Lower leg skin (tissue), 3 donors: ENCODE results near the gene TBK1.

Experiments
- POLR2A ChIP-seq, 2 donors: fragments of 450-650 bp; IDR thresholded peaks; one replicate each; pipeline ENCODE4 v1.6.1; 2016 to 2017; ENCODE audit warnings: antibody characterized with exemption in 2 of 2, mild to moderate bottlenecking in 1 of 2, moderate library complexity in 1 of 2
- TF ChIP-seq, protein P1 (sequence below), 3 donors: fragments of 450-650 bp; IDR thresholded peaks; one replicate each; pipeline ENCODE4 v1.5.1; 2016; ENCODE audit warnings: antibody characterized with exemption in 3 of 3, mild to moderate bottlenecking in 3 of 3, moderate library complexity in 2 of 3

- TF ChIP-seq, protein P1, sequence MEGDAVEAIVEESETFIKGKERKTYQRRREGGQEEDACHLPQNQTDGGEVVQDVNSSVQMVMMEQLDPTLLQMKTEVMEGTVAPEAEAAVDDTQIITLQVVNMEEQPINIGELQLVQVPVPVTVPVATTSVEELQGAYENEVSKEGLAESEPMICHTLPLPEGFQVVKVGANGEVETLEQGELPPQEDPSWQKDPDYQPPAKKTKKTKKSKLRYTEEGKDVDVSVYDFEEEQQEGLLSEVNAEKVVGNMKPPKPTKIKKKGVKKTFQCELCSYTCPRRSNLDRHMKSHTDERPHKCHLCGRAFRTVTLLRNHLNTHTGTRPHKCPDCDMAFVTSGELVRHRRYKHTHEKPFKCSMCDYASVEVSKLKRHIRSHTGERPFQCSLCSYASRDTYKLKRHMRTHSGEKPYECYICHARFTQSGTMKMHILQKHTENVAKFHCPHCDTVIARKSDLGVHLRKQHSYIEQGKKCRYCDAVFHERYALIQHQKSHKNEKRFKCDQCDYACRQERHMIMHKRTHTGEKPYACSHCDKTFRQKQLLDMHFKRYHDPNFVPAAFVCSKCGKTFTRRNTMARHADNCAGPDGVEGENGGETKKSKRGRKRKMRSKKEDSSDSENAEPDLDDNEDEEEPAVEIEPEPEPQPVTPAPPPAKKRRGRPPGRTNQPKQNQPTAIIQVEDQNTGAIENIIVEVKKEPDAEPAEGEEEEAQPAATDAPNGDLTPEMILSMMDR (IDR thresholded peaks at IDR 0.05): no peak
- TF ChIP-seq POLR2A (IDR thresholded peaks at IDR 0.05): no peak
Measured at GRCh38 chr12:64427988-64428387, 23.9 kb upstream of the TBK1 start.
